NCI-H1092 (cell line): ENCODE measurements around the gene TNNI2.

ENCODE experiments used
- DNase-seq: peaks from one replicate; lab custom pipeline; 2025; lab: John Stamatoyannopoulos, UW

TNNI2 gene

GRCh38 chr11:1888811-1889210 is 50.0 kb downstream of the TNNI2 start:
- DNase-seq, result no peak

GRCh38 chr11:1889224-1889930 is 50.6 kb downstream of the TNNI2 start:
- no peak for DNase-seq

- DNase-seq, result no peak
These were observed 51.4 kb downstream of the TNNI2 start for GRCh38 chr11:1889941-1890855.
